ENCODE results near the gene TRIM6. TPM values are rescaled to one million over a fixed set of nuclear protein-coding genes. Genes with fewer than 3 reads are reported as not detected.
A peak's percentile ranks its signal among the peaks of the same experiment; 100 is the strongest.

The TRIM6 gene
- 53.8 TPM for total RNA-seq (2021; ENCODE audit: unreplicated experiment)
- 23.2 TPM for polyA plus RNA-seq (2012; ENCODE audit: insufficient read length)
- percentile 92 among the genes with signal in this experiment for Bru-seq, nascent RNA
- percentile 98 among the genes with signal in this experiment for BruChase-seq, experiment 1, labeled RNA remaining after a 2-hour chase
- BruChase-seq, experiment 2, labeled RNA remaining after a 6-hour chase = percentile 99 among the genes with signal in this experiment
- long read RNA-seq, transcript TRIM6-201 (8 exons, 3,217 nt) = minor isoform, 13 of 104 reads
- long read RNA-seq, transcript TRIM6-205 (8 exons, 2,951 nt) = minor isoform, 9 of 104 reads
- long read RNA-seq, transcript TRIM6-202 (8 exons, 3,403 nt) = major isoform, 52 of 104 reads
- long read RNA-seq, partial matches to known transcripts = 2 of 104 reads
- long read RNA-seq, other reads (novel, unspliced or antisense) = 24 of 104 reads

- no peaks in the 10 kb centered on the region for H3K27me3 ChIP-seq (ENCODE audit: control insufficient read depth, insufficient read depth, low read length)
- BruUV-seq (replicated peaks) = TSS peak; percentile 80
- in situ Hi-C loops (cut with HindIII; ENCODE audit: low pct_unique_long_range_greater_than_20kb, low sequenced_read_pairs) (no loop called here), intact Hi-C loops (cut with micrococcal nuclease; ENCODE audit: unreplicated experiment) (loop anchor here (5.0 kb wide), 1 partner anchor 91 kb away; the partner anchor contains the start of genes TRIM22 and TRIM5)
- H3K27ac ChIP-seq (ENCODE audit: low read length) = peak within 1 kb of the TSS; percentile 89
- ChIA-PET CTCF (no interaction called here), POLR2A (interaction anchor here (1.5 kb wide), 1 partner anchor 88 kb away, joined by 4 read pairs; the partner anchor contains the start of gene TRIM5)
- ATAC-seq = peak; percentile 85
- TF ChIP-seq TCF7L2 (IDR thresholded peaks at IDR 0.05; ENCODE audit: low read depth, low read length) (no peak), REST (IDR thresholded peaks at IDR 0.05; ENCODE audit: insufficient read depth in 1 of 2, low read depth in 2 of 2, low read length in 1 of 2) (0 out of 4 replicates have a peak, but pooled peaks of 1 of the 2 experiments have one; percentile 21), POLR2AphosphoS5 (IDR thresholded peaks at IDR 0.05; ENCODE audit: low read depth, low read length) (peak; percentile 74), SIN3A (IDR thresholded peaks at IDR 0.05; ENCODE audit: borderline replicate concordance, insufficient read depth, low read depth, low read length) (peak; percentile 56; the same call in 1 of the 2 replicates), CTCF (IDR thresholded peaks at IDR 0.05) (no peak)
- H3K36me3 ChIP-seq (ENCODE audit: control insufficient read depth, insufficient read depth, low read length) = no peaks in the 10 kb centered on the region
- H3K4me3 ChIP-seq (ENCODE audit: low read depth in 2 of 2, low read length in 2 of 2) = peak within 1 kb of the TSS; percentile 77 to 97
- peaks cover 37% of the 10 kb centered on the region for H3K4me1 ChIP-seq (ENCODE audit: control insufficient read depth, insufficient read depth, low read length)
- no peak for DNase-seq (ENCODE audit: low read depth, low spot score)
- no peaks in the 10 kb centered on the region for H3K9me3 ChIP-seq (ENCODE audit: control insufficient read depth, insufficient read depth, low read depth, low read length)
Observed at GRCh38 chr11:5596607-5597201, at the start of gene TRIM6. TRIM6 (plus strand) TSS chr11:5596637; CDS start chr11:5596898, 261 bp downstream.

GRCh38 chr11:5547982-5548381, 48.5 kb upstream of the TRIM6 start:
- Histone ChIP-seq H3K4me3 (ENCODE audit: low read depth in 2 of 2, low read length in 2 of 2) (no peak overlapping the region), H3K27me3 (ENCODE audit: control insufficient read depth, insufficient read depth, low read length) (peaks cover 2% of the 10 kb centered on the region; the same call in 1 of the 2 replicates), H3K9me3 (ENCODE audit: control insufficient read depth, insufficient read depth, low read depth, low read length) (no peaks in the 10 kb centered on the region), H3K4me1 (ENCODE audit: control insufficient read depth, insufficient read depth, low read length) (no peaks in the 10 kb centered on the region), H3K36me3 (ENCODE audit: control insufficient read depth, insufficient read depth, low read length) (no peaks in the 10 kb centered on the region), H3K27ac (ENCODE audit: low read length) (no peak overlapping the region)
- ChIA-PET CTCF (no interaction called here), POLR2A (no interaction called here)
- in situ Hi-C loops (cut with HindIII; ENCODE audit: low pct_unique_long_range_greater_than_20kb, low sequenced_read_pairs) (no loop called here), intact Hi-C loops (cut with micrococcal nuclease; ENCODE audit: unreplicated experiment) (no loop called here)
- no peak for DNase-seq (ENCODE audit: low read depth, low spot score)
- ATAC-seq = no peak
- no TSS peak for BruUV-seq (replicated peaks)
- TF ChIP-seq POLR2AphosphoS5 (IDR thresholded peaks at IDR 0.05; ENCODE audit: low read depth, low read length) (no peak), CTCF (IDR thresholded peaks at IDR 0.05) (no peak), SIN3A (IDR thresholded peaks at IDR 0.05; ENCODE audit: borderline replicate concordance, insufficient read depth, low read depth, low read length) (no peak)
